Kidney epithelial cell (primary cell): ENCODE measurements around the gene ELL. TPM values are rescaled to one million over a fixed set of nuclear protein-coding genes. Genes with fewer than 3 reads are reported as not detected.

ENCODE experiments used
- DNase-seq: peaks from one replicate; pipeline ENCODE4 v3.0.0-alpha.2; 2010; ENCODE audit warnings: low read depth
- H3K27me3 ChIP-seq: 2 replicates; pipeline ENCODE4 v1.6.0; 2011; ENCODE audit warnings: low read length; ENCODE audit not compliant: control insufficient read depth, insufficient read depth
- H3K36me3 ChIP-seq: 2 replicates; pipeline ENCODE4 v1.5.1; 2011; ENCODE audit warnings: low read length; ENCODE audit not compliant: control insufficient read depth, insufficient read depth
- H3K4me3 ChIP-seq: 2 replicates; pipeline ENCODE4 v1.5.1; 2011; ENCODE audit warnings: low read depth, mild to moderate bottlenecking, control low read depth, low read length
- total RNA-seq: library from RNA; depleted of rRNA; stranded (reverse); fragments of >200 nt; gene quantifications from 2 replicates; pipeline ENCODE4 v1.2.3, GENCODE V29; 2015
- TF ChIP-seq, protein P1 (sequence below): IDR thresholded peaks from 2 replicates; pipeline ENCODE4 v1.5.1; 2011; ENCODE audit warnings: mild to moderate bottlenecking, moderate library complexity, low read length, control low read depth, inconsistent platforms; ENCODE audit not compliant: insufficient read depth, poor library complexity, severe bottlenecking

The ELL gene
- total RNA-seq, 1 donor from 2014 or later, result 13.1 TPM

DNA sequence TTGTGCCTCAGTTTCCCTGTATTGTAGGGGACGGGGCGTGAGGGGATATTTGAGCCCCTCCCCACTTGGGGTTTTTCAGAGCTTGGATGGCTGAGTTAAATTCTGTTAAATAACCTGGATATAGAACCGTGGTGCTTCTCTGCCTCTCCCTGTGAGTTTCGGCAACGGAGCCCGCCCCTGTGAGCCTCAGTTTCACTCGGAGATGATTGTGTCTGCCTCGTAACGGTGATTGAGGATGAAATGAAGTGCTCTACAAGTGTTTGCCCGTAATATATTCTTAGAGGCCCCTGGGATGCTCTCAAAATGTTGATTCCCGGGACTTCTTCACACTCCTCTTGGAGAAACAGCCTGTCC, 36.3 kb upstream of the ELL start:
- DNase-seq, result no peak
- Histone ChIP-seq H3K4me3 (peak overlapping the region; percentile 85), H3K27me3 (no peaks in the 10 kb centered on the region), H3K36me3 (peaks cover 2% of the 10 kb centered on the region)
- TF ChIP-seq, protein P1, sequence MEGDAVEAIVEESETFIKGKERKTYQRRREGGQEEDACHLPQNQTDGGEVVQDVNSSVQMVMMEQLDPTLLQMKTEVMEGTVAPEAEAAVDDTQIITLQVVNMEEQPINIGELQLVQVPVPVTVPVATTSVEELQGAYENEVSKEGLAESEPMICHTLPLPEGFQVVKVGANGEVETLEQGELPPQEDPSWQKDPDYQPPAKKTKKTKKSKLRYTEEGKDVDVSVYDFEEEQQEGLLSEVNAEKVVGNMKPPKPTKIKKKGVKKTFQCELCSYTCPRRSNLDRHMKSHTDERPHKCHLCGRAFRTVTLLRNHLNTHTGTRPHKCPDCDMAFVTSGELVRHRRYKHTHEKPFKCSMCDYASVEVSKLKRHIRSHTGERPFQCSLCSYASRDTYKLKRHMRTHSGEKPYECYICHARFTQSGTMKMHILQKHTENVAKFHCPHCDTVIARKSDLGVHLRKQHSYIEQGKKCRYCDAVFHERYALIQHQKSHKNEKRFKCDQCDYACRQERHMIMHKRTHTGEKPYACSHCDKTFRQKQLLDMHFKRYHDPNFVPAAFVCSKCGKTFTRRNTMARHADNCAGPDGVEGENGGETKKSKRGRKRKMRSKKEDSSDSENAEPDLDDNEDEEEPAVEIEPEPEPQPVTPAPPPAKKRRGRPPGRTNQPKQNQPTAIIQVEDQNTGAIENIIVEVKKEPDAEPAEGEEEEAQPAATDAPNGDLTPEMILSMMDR, result no peak

DNA sequence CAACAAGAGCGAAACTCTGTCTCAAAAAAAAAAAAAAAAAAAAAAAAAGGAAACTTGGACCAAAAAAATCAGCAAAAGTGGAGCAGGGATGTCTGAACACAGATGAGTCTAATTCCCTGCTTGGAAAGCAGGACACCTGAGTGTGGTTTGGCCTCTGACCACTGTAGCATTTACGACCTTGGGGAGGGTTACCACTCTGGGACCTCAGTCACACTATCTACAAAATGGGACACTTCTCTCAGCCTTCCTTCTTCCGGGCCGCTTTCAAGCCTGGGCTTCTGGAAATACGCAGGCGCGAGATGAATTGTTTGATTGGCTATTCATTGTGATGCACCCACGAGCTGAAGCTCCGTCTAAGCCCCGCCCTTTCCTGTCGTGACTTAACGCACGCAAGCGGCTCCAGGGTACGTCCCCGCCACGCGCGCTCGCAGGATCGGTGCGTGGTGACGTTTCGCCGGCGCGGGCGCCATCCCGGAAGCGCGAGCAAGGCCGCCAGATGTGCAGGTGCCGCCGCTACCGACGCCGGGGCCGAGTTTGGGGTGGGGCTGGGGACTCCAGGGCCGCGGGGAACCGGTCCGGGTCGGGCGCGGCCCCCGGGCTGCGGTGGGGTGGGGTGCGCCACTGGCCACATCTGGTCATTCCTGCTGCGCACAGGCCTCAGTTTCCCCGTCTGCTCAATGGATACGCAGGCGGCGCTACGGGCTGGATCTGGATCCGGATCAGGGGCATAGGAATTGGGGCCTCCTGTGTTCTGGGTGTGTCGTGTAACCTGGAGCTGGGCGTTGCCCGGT, 35.7 kb upstream of the ELL start, which contains the start of gene KXD1:
KXD1 (plus strand) TSS at position 460 of the 791 bp plus-strand sequence. CDS start 4,187 bp downstream, outside the sequence.
- Histone ChIP-seq H3K36me3 (peaks cover under 1% of the 10 kb centered on the region), H3K27me3 (no peaks in the 10 kb centered on the region), H3K4me3 (peak within 1 kb of the TSS; percentile 85)
- peak; percentile 98 for DNase-seq
- TF ChIP-seq, protein P1, result no peak

DNA sequence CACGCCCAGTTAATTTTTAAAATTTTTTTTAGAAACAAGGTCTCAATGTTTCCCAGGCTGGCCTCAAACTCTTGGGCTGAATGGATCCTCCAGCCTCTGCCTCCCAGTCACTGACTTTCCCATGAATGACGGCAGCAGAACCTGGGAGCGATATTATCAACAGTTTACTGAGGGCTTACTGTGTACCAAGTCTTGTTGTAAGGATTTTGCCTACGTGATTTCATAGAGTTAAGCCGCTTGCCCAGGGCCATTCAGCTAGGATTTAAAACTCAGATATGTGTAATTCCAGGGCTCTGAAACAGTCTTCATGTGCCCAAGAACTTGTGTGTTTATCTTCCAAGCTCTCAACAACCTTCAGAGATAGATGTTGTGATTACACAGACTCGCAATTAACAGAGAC, 29.8 kb upstream of the ELL start:
- H3K4me3 ChIP-seq, result no peak overlapping the region
- H3K27me3 ChIP-seq, result no peaks in the 10 kb centered on the region
- H3K36me3 ChIP-seq, result no peaks in the 10 kb centered on the region
- DNase-seq, result no peak
- TF ChIP-seq, protein P1, result no peak

DNA sequence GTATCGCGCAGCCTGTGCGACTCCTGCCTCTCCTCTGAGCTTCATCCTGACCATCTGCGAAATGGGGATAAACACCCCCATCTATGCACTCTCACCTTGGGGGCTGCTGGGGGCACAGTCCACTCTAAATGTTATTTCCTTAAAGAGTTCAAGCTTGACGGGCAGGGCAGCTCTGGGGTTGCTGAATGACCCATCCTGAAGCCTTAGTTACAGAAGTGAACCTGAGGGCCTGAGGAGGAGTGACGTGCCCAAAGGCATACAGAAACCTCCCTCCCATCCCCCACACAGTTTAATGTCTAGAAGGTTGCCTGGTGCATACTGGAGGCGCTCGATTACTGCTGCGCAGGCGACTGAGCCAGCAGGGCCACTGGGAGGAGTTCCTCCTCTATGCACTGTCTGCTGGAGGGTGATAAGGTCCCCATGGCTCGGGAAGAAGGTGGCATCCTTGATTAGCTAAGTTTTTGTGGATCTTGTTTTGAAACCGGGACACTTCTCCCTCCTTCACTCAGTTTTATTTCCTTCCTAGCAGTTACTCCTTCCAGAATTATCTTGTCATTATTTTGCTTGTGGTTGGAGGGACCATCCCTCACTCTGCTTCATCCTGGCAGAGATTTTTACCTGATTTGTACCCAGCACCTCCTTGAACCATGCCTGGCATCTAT, 22.1 kb upstream of the ELL start:
- Histone ChIP-seq H3K4me3 (peak overlapping the region; percentile 70), H3K36me3 (peaks cover 4% of the 10 kb centered on the region), H3K27me3 (no peaks in the 10 kb centered on the region)
- DNase-seq, result no peak
- TF ChIP-seq, protein P1, result no peak

DNA sequence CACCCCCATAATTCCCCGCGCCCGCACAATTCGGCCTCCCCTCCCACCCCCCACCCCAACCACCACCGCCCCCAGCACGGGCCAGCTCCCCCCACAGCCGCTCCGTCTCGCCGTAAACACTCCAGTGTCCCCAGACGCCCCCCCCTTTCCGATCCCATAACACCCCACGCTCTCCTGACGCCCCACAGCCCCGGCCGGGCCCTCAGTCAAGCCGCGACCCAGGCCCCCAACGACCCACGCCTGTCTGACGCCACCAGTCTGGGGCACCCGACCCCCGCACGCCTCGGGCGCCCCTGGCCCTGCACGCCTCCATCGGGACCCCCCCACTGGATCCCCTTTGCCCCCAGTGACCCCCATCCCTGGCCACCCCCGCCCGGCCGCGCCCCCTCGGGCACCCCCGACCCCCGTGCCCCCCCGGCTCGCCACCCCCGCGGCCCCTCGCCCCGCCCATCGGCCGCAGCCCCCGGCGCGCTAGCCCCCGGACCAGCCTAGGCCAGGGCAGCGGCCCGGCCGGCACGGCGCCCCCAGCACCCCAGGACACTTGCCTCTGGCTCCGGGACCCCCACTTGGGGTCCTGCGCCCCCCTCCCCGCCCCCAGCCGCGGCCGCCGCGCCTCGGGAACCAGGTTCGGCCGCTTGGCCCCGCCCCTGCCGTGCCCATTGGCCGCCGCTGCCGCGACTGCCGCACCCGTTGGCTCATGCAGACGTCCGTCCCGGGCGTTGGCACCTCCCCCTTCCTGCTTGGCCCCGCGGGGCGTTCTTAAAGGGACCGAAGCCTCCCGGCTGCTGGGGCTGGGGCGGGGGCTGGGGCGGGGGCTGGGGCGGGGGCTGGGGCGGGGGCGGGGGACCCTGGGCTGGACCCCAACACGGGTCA, 21.3 kb upstream of the ELL start, which contains the start of gene FKBP8:
FKBP8 (minus strand) TSS at position 633 of the 873 bp plus-strand sequence. CDS start 1,603 bp downstream, outside the sequence.
- H3K27me3 ChIP-seq, result no peaks in the 10 kb centered on the region
- H3K36me3 ChIP-seq, result peaks cover 4% of the 10 kb centered on the region
- H3K4me3 ChIP-seq, result peak within 1 kb of the TSS; percentile 70
- TF ChIP-seq, protein P1, result no peak
- DNase-seq, result no peak
